GM12878 (cell line): ENCODE measurements around the gene ST7. TPM values are rescaled to one million over a fixed set of nuclear protein-coding genes. Genes with fewer than 3 reads are reported as not detected.

Source experiments
- ATAC-seq: fragments of 200-7000 bp; cut with Tn5 transposase; 3 replicates; pipeline ENCODE4 v1.9.1; 2020; ENCODE audit warnings: mild to moderate bottlenecking, moderate library complexity
- BruUV-seq: library from RNA; stranded (reverse); fragments of 400-500 nt; replicated peaks from 2 replicates; lab custom pipeline; 2021; lab: Mats Ljungman, UMichigan
- CTCF ChIA-PET: fragments of 300-600 bp; sonication (Branson Sonifier 250); formaldehyde crosslinking; extraction: SDS; loops from one replicate; lab custom pipeline; 2021; ENCODE audit warnings: inconsistent platforms; lab: Yijun Ruan, JAX
- POLR2A ChIA-PET: fragments of 350-600 bp; formaldehyde crosslinking; extraction: SDS; loops from one replicate; lab custom pipeline; 2021; ENCODE audit warnings: inconsistent platforms; lab: Charles Lee
- RAD21 ChIA-PET: fragments of 300-600 bp; sonication (Branson Sonifier 250); formaldehyde crosslinking; loops from one replicate; lab custom pipeline; 2023; ENCODE audit warnings: antibody characterized with exemption; ENCODE audit not compliant: unreplicated experiment; lab: Charles Lee
- SMC1A ChIA-PET: fragments of 300-600 bp; sonication (Branson Sonifier 250); formaldehyde crosslinking; loops from one replicate; lab custom pipeline; 2023; ENCODE audit not compliant: unreplicated experiment, uncharacterized antibody; lab: Charles Lee
- DNase-seq: peaks from one replicate; pipeline ENCODE4 v3.0.0-alpha.2; 2011; ENCODE audit warnings: low read depth, low spot score
- FAIRE-seq: peaks from 3 replicates; lab custom pipeline; 2011; peaks lifted over from hg19 to GRCh38; lab: Jason Lieb, UNC
- H2AFZ ChIP-seq: 2 replicates; pipeline ENCODE4 v1.6.0; 2011; ENCODE audit warnings: low read depth, low read length, control low read depth; ENCODE audit not compliant: control insufficient read depth
- H3K27ac ChIP-seq: 2 replicates; pipeline ENCODE4 v1.5.1; 2011; ENCODE audit warnings: control low read depth; ENCODE audit not compliant: control insufficient read depth, insufficient read depth
- H3K27me3 ChIP-seq, 2 experiments: replicated peaks in 1 of 2; 2 replicates each; pipeline versions ENCODE4 v1.6.0 to v1.6.1; 2011; ENCODE audit warnings: low read length in 1 of 2; ENCODE audit not compliant: control insufficient read depth in 2 of 2, insufficient read depth in 2 of 2
- H3K36me3 ChIP-seq, 2 experiments: 2 replicates each; pipeline ENCODE4 v1.5.1; 2011; ENCODE audit warnings: low read length in 1 of 2; ENCODE audit not compliant: control insufficient read depth in 2 of 2, insufficient read depth in 2 of 2
- H3K4me1 ChIP-seq: 2 replicates; pipeline ENCODE4 v1.6.1; 2011; ENCODE audit warnings: mild to moderate bottlenecking, low read length, moderate library complexity, mixed read lengths; ENCODE audit not compliant: control insufficient read depth, insufficient read depth
- H3K4me2 ChIP-seq: 2 replicates; pipeline ENCODE4 v1.6.0; 2011; ENCODE audit warnings: control low read depth; ENCODE audit not compliant: control insufficient read depth, insufficient read depth
- H3K4me3 ChIP-seq: fragments of 200-600 bp; sonication (generic); 2 replicates; pipeline ENCODE4 v1.5.1; 2016
- H3K79me2 ChIP-seq: 2 replicates; pipeline ENCODE4 v1.6.0; 2011; ENCODE audit warnings: low read length; ENCODE audit not compliant: control insufficient read depth, insufficient read depth
- H3K9ac ChIP-seq: 2 replicates; pipeline ENCODE4 v1.8.0; 2011; ENCODE audit warnings: low read length, control low read depth, mixed read lengths; ENCODE audit not compliant: control insufficient read depth, insufficient read depth
- H3K9me3 ChIP-seq: replicated peaks from 3 replicates; pipeline ENCODE4 v1.5.1; 2011; ENCODE audit warnings: mild to moderate bottlenecking, low read length; ENCODE audit not compliant: control insufficient read depth, insufficient read depth
- H4K20me1 ChIP-seq: 2 replicates; pipeline ENCODE4 v1.6.0; 2011; ENCODE audit not compliant: control insufficient read depth, insufficient read depth
- ATF7 ChIP-seq: fragments of 450-650 bp; IDR thresholded peaks from 2 replicates; pipeline ENCODE4 v1.6.1; 2016; ENCODE audit warnings: low read depth, mild to moderate bottlenecking
- CBX5 ChIP-seq: sonication (generic); IDR thresholded peaks from 2 replicates; pipeline ENCODE4 v1.6.1; 2016; ENCODE audit warnings: low read depth, moderate library complexity, mild to moderate bottlenecking, inconsistent platforms
- EED ChIP-seq: sonication (generic); IDR thresholded peaks from 2 replicates; pipeline ENCODE4 v1.6.1; 2016; ENCODE audit warnings: antibody characterized with exemption, low read depth
- HDAC2 ChIP-seq: fragments of 200-600 bp; sonication (generic); IDR thresholded peaks from 2 replicates; pipeline ENCODE4 v1.6.1; 2017
- SPI1 ChIP-seq: IDR thresholded peaks from 2 replicates; pipeline ENCODE4 v1.6.1; 2011; ENCODE audit warnings: low read depth, mild to moderate bottlenecking, low read length, moderate library complexity, borderline replicate concordance; ENCODE audit not compliant: insufficient read depth
- SUPT20H ChIP-seq: IDR thresholded peaks from 2 replicates; pipeline ENCODE4 v1.6.1; 2011; ENCODE audit warnings: low read depth, mild to moderate bottlenecking, low read length, moderate library complexity, borderline replicate concordance; ENCODE audit not compliant: control insufficient read depth
- ZNF217 ChIP-seq: fragments of 450-650 bp; IDR thresholded peaks from 2 replicates; pipeline ENCODE4 v1.6.1; 2017; ENCODE audit warnings: antibody characterized with exemption, mild to moderate bottlenecking
- ZNF622 ChIP-seq: fragments of 450-650 bp; IDR thresholded peaks from 2 replicates; pipeline ENCODE4 v1.6.1; 2017; ENCODE audit warnings: mild to moderate bottlenecking, inconsistent platforms
- WGBS: methylation state at CpG from one replicate; pipeline ENCODE4 v1.1.6; 2016; ENCODE audit warnings: low lambda C conversion rate; ENCODE audit not compliant: insufficient replicate concordance, insufficient coverage; ENCODE audit errors: missing lambda C conversion rate; 5-methylcytosine and 5-hydroxymethylcytosine counted together
- in situ Hi-C: fragments of 300-500 bp; cut with MboI; formaldehyde crosslinking; loops from 9 replicates; pipeline ENCODE4 v1.14.3; 2018; ENCODE audit warnings: mixed read lengths
- intact Hi-C: fragments of 100-400 bp; cut with micrococcal nuclease; formaldehyde crosslinking; loops from one replicate; pipeline ENCODE4 v1.14.2; 2022; ENCODE audit not compliant: unreplicated experiment
- polyA plus RNA-seq, 11 experiments: library from polyadenylated mRNA; depleted of rRNA in 4 of 11; unstranded in 6 of 11; stranded (reverse) in 5 of 11; fragments of >200 nt; fragmentation: Nextera tagmentation in 4 of 11; fragmentation: Illumina TruSeq in 1 of 11; extraction: Ambion mirVana in 4 of 11; extraction: Trizol in 1 of 11; gene quantifications; 1 replicate in 1 of 11; 2 replicates in 10 of 11; pipeline versions ENCODE4 v1.2.1 to v1.2.3, GENCODE V29; 2011 to 2016; ENCODE audit warnings: inconsistent platforms in 2 of 11, missing spikeins in 2 of 11, low read depth in 1 of 11
- total RNA-seq, 4 experiments: library from RNA; depleted of rRNA in 3 of 4; stranded (reverse); fragments of >200 nt in 3 of 4; fragmentation: Illumina TruSeq in 1 of 4; extraction: Trizol in 1 of 4; gene quantifications; 2 replicates each; pipeline versions ENCODE4 v1.2.1 to v1.2.3, GENCODE V29; 2013 to 2021
- TF ChIP-seq, protein P1 (sequence below): fragments of 450-650 bp; formaldehyde crosslinking; IDR thresholded peaks from 2 replicates; pipeline ENCODE4 v1.4.0; 2022; ENCODE audit warnings: mild to moderate bottlenecking, moderate library complexity
- TF ChIP-seq, protein P2 (sequence below): fragments of 450-650 bp; IDR thresholded peaks from 2 replicates; pipeline ENCODE4 v1.6.1; 2016; ENCODE audit warnings: mild to moderate bottlenecking

Gene ST7
- total and polyA plus RNA-seq, 10 of the 15 experiments (the other 5 are each of a cell fraction or from before 2014, with no cell fraction given) = 27.7 to 76.4 (median 53.6) TPM

DNA sequence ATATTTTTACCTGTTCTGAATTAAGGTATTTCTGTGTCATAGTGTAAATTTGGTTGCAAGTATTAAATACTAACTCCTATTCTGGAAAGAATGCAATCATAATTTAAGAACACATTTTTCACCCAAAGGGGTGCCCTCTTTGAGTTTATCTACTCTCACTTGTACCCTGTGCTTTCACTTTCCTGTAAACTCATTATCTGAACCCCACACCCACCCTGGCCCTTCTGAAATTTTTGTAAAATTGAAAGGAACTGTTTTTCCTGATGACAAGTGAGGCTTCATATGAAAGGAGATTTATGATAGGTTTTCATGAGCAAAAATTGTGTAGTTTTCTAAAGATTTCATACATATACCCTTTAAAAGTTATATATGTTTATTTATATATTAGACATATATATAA, 235.1 kb downstream of the ST7 start (continued):
- TF ChIP-seq, protein P1, sequence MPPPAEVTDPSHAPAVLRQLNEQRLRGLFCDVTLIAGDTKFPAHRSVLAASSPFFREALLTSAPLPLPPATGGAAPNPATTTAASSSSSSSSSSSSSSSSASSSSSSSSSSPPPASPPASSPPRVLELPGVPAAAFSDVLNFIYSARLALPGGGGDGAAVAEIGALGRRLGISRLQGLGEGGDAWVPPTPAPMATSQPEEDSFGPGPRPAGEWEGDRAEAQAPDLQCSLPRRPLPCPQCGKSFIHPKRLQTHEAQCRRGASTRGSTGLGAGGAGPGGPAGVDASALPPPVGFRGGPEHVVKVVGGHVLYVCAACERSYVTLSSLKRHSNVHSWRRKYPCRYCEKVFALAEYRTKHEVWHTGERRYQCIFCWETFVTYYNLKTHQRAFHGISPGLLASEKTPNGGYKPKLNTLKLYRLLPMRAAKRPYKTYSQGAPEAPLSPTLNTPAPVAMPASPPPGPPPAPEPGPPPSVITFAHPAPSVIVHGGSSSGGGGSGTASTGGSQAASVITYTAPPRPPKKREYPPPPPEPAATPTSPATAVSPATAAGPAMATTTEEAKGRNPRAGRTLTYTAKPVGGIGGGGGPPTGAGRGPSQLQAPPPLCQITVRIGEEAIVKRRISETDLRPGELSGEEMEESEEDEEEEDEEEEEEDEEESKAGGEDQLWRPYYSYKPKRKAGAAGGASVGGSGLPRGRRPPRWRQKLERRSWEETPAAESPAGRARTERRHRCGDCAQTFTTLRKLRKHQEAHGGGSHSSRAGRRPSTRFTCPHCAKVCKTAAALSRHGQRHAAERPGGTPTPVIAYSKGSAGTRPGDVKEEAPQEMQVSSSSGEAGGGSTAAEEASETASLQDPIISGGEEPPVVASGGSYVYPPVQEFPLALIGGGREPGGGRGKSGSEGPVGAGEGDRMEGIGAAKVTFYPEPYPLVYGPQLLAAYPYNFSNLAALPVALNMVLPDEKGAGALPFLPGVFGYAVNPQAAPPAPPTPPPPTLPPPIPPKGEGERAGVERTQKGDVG (CRISPR knock-in tag) = no peak
- TF ChIP-seq SPI1 = no peak
- no peak for TF ChIP-seq EED
- TF ChIP-seq, protein P2, sequence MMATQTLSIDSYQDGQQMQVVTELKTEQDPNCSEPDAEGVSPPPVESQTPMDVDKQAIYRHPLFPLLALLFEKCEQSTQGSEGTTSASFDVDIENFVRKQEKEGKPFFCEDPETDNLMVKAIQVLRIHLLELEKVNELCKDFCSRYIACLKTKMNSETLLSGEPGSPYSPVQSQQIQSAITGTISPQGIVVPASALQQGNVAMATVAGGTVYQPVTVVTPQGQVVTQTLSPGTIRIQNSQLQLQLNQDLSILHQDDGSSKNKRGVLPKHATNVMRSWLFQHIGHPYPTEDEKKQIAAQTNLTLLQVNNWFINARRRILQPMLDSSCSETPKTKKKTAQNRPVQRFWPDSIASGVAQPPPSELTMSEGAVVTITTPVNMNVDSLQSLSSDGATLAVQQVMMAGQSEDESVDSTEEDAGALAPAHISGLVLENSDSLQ = no peak
- no peak for TF ChIP-seq ZNF217

DNA sequence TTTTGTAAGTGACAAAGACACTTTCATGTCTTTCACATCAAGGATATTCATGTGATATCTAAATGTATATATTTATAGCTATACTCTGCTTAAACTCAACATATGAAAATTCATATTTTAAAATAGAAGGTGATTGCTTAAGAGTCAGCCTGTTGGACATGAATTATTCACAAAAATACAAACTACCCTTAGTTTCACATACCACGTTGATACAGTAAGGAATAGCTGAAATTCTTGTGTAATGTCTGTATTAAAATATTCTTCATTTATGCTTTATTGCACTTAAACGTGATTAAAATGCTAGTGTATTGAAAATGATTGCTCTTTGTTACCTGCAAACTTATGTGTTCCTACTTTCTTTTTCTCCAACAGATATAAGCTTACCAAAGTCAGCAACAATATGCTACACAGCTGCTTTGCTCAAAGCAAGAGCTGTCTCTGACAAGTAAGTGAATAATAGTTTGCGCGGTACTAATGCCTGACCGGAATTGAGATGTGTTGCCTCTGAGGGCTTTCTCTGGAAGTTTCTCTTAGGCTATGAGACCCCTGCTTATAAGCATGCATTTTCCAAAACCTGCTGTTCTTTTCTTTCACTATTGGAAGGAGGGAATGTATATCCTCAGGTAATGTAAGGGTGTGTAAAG, 235.8 kb downstream of the ST7 start:
- BruUV-seq = no TSS peak
- no peak for DNase-seq
- H3K79me2 ChIP-seq = no peaks in the 10 kb centered on the region
- H3K27ac ChIP-seq = no peak overlapping the region
- no peak for FAIRE-seq
- ChIA-PET CTCF (interaction anchor here (0.8 kb wide), 1 partner anchor 27 kb away, joined by 3 read pairs; no protein-coding TSS in a partner anchor), POLR2A (interaction anchor here (0.7 kb wide), 1 partner anchor 120 kb away, joined by 3 read pairs; no protein-coding TSS in a partner anchor), RAD21 (no interaction called here), SMC1A (interaction anchor here (0.9 to 1.3 kb wide), 3 partner anchors 13 to 55 kb away, joined by 3 read pairs; no protein-coding TSS in a partner anchor)
- H4K20me1 ChIP-seq = no peaks in the 10 kb centered on the region
- TF ChIP-seq ATF7 = no peak
- TF ChIP-seq ZNF622 = no peak
- TF ChIP-seq SUPT20H = no peak
- no peak for TF ChIP-seq CBX5
- TF ChIP-seq HDAC2 = no peak
- ATAC-seq = no peak
- in situ Hi-C loops = no loop called here
- H3K36me3 ChIP-seq = peaks cover 3 to 34% of the 10 kb centered on the region in 2 experiments
- H3K4me2 ChIP-seq = no peak overlapping the region
- H3K4me3 ChIP-seq = no peak overlapping the region
- H3K9ac ChIP-seq = no peak overlapping the region
- H3K9me3 ChIP-seq = no peaks in the 10 kb centered on the region; the same call in 2 of the 3 replicates
- H3K4me1 ChIP-seq = no peaks in the 10 kb centered on the region
- no peaks in the 10 kb centered on the region for H3K27me3 ChIP-seq
- no peak overlapping the region for H2AFZ ChIP-seq
- WGBS = 90% methylated on average over 5 of the region's 5 CpGs
- intact Hi-C loops = no loop called here
